Esophagus squamous epithelium (tissue), 5 donors: Measurements from ENCODE around the gene CAMTA1. TPM values are rescaled to one million over a fixed set of nuclear protein-coding genes. Genes with fewer than 3 reads are reported as not detected.

Source experiments
- DNase-seq: peaks from one replicate; lab custom pipeline; 2025; lab: John Stamatoyannopoulos, UW
- H3K27ac ChIP-seq, 4 donors: fragments of 200-600 bp; sonication (generic); one replicate each; pipeline ENCODE4 v1.5.1; 2016 to 2019; ENCODE audit warnings: mild to moderate bottlenecking in 1 of 4
- H3K27me3 ChIP-seq, 4 donors: fragments of 200-600 bp; sonication (generic); 1 replicate in 3 of 4; 2 replicates in 1 of 4; pipeline versions ENCODE4 v1.5.1 to v1.6.0; 2017 to 2021; ENCODE audit warnings: antibody characterized with exemption in 1 of 4
- H3K36me3 ChIP-seq, 3 donors: fragments of 200-600 bp; sonication (generic); one replicate each; pipeline ENCODE4 v1.5.1; 2016 to 2019
- H3K4me1 ChIP-seq, 3 donors: fragments of 200-600 bp; sonication (generic); one replicate each; pipeline ENCODE4 v1.5.1; 2017 to 2019
- H3K4me3 ChIP-seq, 4 donors: fragments of 200-600 bp; sonication (generic); 1 replicate in 3 of 4; 2 replicates in 1 of 4; pipeline ENCODE4 v1.5.1; 2016 to 2019; ENCODE audit warnings: mild to moderate bottlenecking in 2 of 4, moderate library complexity in 1 of 4
- H3K9me3 ChIP-seq, 3 donors: fragments of 200-600 bp; sonication (generic); one replicate each; pipeline ENCODE4 v1.5.1; 2016 to 2019
- CTCF ChIP-seq, 6 experiments: fragments of 450-650 bp in 4 of 6; fragments of 200-600 bp in 2 of 6; sonication (generic) in 2 of 6; IDR thresholded peaks; one replicate each; pipeline ENCODE4 v1.5.1; 2016 to 2019; ENCODE audit warnings: antibody characterized with exemption in 6 of 6, mild to moderate bottlenecking in 4 of 6, moderate library complexity in 4 of 6
- POLR2A ChIP-seq, 4 donors: fragments of 450-650 bp; IDR thresholded peaks; one replicate each; pipeline ENCODE4 v1.6.1; 2017; ENCODE audit warnings: antibody characterized with exemption in 4 of 4, mild to moderate bottlenecking in 4 of 4, moderate library complexity in 3 of 4
- WGBS, 2 donors: methylation state at CpG; one replicate each; pipeline ENCODE4 v1.1.5; 2018; 5-methylcytosine and 5-hydroxymethylcytosine counted together
- intact Hi-C: fragments of 100-400 bp; cut with DNase I; formaldehyde crosslinking; loops from one replicate; pipeline ENCODE4 v1.15.0; 2022
- total RNA-seq, 4 donors: library from RNA; depleted of rRNA; stranded (reverse); fragments of >200 nt; gene quantifications; one replicate each; pipeline ENCODE4 v1.1.0, GENCODE V29; 2016
- donor health status: DM: yes; HTN: yes; CAD: no.

Gene CAMTA1
- total RNA-seq, 4 donors from 2014 or later: 31.3 to 77.4 (median 45.9) TPM

- H3K27me3 ChIP-seq: peaks cover 0 to 59% (median 0%) of the 10 kb centered on the region in 4 donors
- no peak for DNase-seq
- WGBS, 2 donors: 70 to 79% methylated on average over 5 to 8 of the region's 11 CpGs
Observed at GRCh38 chr1:6956488-6957159, 171.4 kb downstream of the CAMTA1 start.

GRCh38 chr1:6957341-6957740, 172.1 kb downstream of the CAMTA1 start:
- 87 to 88% methylated on average over 5 of the region's 5 CpGs for WGBS, 2 donors
- no peak for DNase-seq
- no peak overlapping the region for H3K4me3 ChIP-seq
- no peaks in the 10 kb centered on the region for H3K36me3 ChIP-seq
- no peak for TF ChIP-seq POLR2A (IDR thresholded peaks at IDR 0.05)
- TF ChIP-seq CTCF (IDR thresholded peaks at IDR 0.05): no peak
- intact Hi-C loops: no loop called here
- peaks cover 0 to 14% (median 0%) of the 10 kb centered on the region in 3 donors for H3K4me1 ChIP-seq
- no peaks in the 10 kb centered on the region for H3K9me3 ChIP-seq
- H3K27ac ChIP-seq: no peak overlapping the region
- peaks cover 0 to 67% (median 3%) of the 10 kb centered on the region in 4 donors for H3K27me3 ChIP-seq

More at GRCh38 chr1:6956488-6957159, 171.4 kb downstream of the CAMTA1 start:
- H3K27ac ChIP-seq: no peak overlapping the region
- no peaks in the 10 kb centered on the region for H3K36me3 ChIP-seq
- H3K4me1 ChIP-seq: peaks cover 0 to 7% (median 0%) of the 10 kb centered on the region in 3 donors
- no peak overlapping the region for H3K4me3 ChIP-seq
- no peaks in the 10 kb centered on the region for H3K9me3 ChIP-seq
- intact Hi-C loops: no loop called here
- TF ChIP-seq POLR2A (IDR thresholded peaks at IDR 0.05) (no peak), CTCF (IDR thresholded peaks at IDR 0.05) (no peak)

GRCh38 chr1:6958407-6959030, 173.3 kb downstream of the CAMTA1 start:
- intact Hi-C loops: no loop called here
- 84 to 87% methylated on average over 13 to 15 of the region's 15 CpGs for WGBS, 2 donors
- peaks cover 3 to 26% (median 6%) of the 10 kb centered on the region in 3 donors for H3K4me1 ChIP-seq

GRCh38 chr1:6959491-6959890, 174.2 kb downstream of the CAMTA1 start:
- TF ChIP-seq CTCF (IDR thresholded peaks at IDR 0.05) (no peak), POLR2A (IDR thresholded peaks at IDR 0.05) (no peak)
- H3K9me3 ChIP-seq: no peaks in the 10 kb centered on the region
- DNase-seq: no peak
- H3K4me3 ChIP-seq: no peak overlapping the region
- H3K36me3 ChIP-seq: no peaks in the 10 kb centered on the region
- no peak overlapping the region for H3K27ac ChIP-seq
- peaks cover 6 to 29% (median 9%) of the 10 kb centered on the region in 3 donors for H3K4me1 ChIP-seq
- intact Hi-C loops: no loop called here
- H3K27me3 ChIP-seq: peaks cover 0 to 83% (median 6%) of the 10 kb centered on the region in 4 donors
- WGBS, 2 donors: 38 to 83% methylated on average over 7 of the region's 8 CpGs

More at GRCh38 chr1:6958407-6959030, 173.3 kb downstream of the CAMTA1 start:
- TF ChIP-seq CTCF (IDR thresholded peaks at IDR 0.05): no peak
- TF ChIP-seq POLR2A (IDR thresholded peaks at IDR 0.05): no peak
- Histone ChIP-seq H3K27ac (no peak overlapping the region), H3K4me3 (no peak overlapping the region), H3K36me3 (no peaks in the 10 kb centered on the region), H3K27me3 (peaks cover 0 to 78% (median 6%) of the 10 kb centered on the region in 4 donors), H3K9me3 (no peaks in the 10 kb centered on the region)
- DNase-seq: no peak

- H3K4me3 ChIP-seq: no peak overlapping the region
- DNase-seq: no peak
- H3K27ac ChIP-seq: no peak overlapping the region
- H3K36me3 ChIP-seq: no peaks in the 10 kb centered on the region
- TF ChIP-seq CTCF (IDR thresholded peaks at IDR 0.05) (no peak), POLR2A (IDR thresholded peaks at IDR 0.05) (no peak)
- WGBS, 2 donors: 16 to 49% methylated on average over 8 to 12 of the region's 12 CpGs
- H3K4me1 ChIP-seq: peaks cover 6 to 29% (median 9%) of the 10 kb centered on the region in 3 donors
- H3K27me3 ChIP-seq: peaks cover 0 to 83% (median 6%) of the 10 kb centered on the region in 4 donors
- intact Hi-C loops: no loop called here
- no peaks in the 10 kb centered on the region for H3K9me3 ChIP-seq
Observed at GRCh38 chr1:6960291-6960811, 175.1 kb downstream of the CAMTA1 start.
